SK-N-SH treated with all-trans-retinoic acid at 6 μM for 48 hours (cell line): ENCODE data around the gene DLG1.

Source experiments
- ATAC-seq: fragments of 200-7000 bp; cut with Tn5 transposase; 3 replicates; pipeline ENCODE4 v1.9.1; 2020; ENCODE audit warnings: mild to moderate bottlenecking, moderate library complexity
- ARNTL ChIP-seq: fragments of 450-650 bp; formaldehyde crosslinking; IDR thresholded peaks from 2 replicates; pipeline ENCODE4 v1.5.0; 2020; ENCODE audit warnings: low read depth, mild to moderate bottlenecking, moderate library complexity, borderline replicate concordance
- CSDC2 ChIP-seq: fragments of 250-450 bp; sonication (Bioruptor Pico); IDR thresholded peaks from 2 replicates; pipeline ENCODE4 v1.5.0; 2020; ENCODE audit warnings: mild to moderate bottlenecking, moderate library complexity
- CSRNP3 ChIP-seq: fragments of 250-450 bp; sonication (Bioruptor Pico); IDR thresholded peaks from 2 replicates; pipeline ENCODE4 v1.5.1; 2021; ENCODE audit warnings: mild to moderate bottlenecking, moderate library complexity
- ESRRG ChIP-seq: fragments of 250-450 bp; sonication (Bioruptor Pico); IDR thresholded peaks from 2 replicates; pipeline ENCODE4 v1.6.1; 2021; ENCODE audit warnings: mild to moderate bottlenecking
- GLIS3 ChIP-seq: fragments of 250-450 bp; sonication (Bioruptor Pico); IDR thresholded peaks from 2 replicates; pipeline ENCODE4 v1.5.0; 2020; ENCODE audit warnings: mild to moderate bottlenecking, moderate library complexity
- ISL1 ChIP-seq: fragments of 250-450 bp; sonication (Bioruptor Pico); IDR thresholded peaks from 2 replicates; pipeline ENCODE4 v2.1.2; 2022; ENCODE audit warnings: mild to moderate bottlenecking, moderate library complexity
- OSR1 ChIP-seq: fragments of 250-450 bp; sonication (Bioruptor Pico); IDR thresholded peaks from 2 replicates; pipeline ENCODE4 v1.8.0; 2022; ENCODE audit warnings: moderate library complexity, mild to moderate bottlenecking, inconsistent platforms
- PATZ1 ChIP-seq: fragments of 250-450 bp; sonication (Bioruptor Pico); IDR thresholded peaks from 2 replicates; pipeline ENCODE4 v1.8.0; 2020; ENCODE audit warnings: mild to moderate bottlenecking, moderate library complexity, borderline replicate concordance
- POU6F1 ChIP-seq: fragments of 250-450 bp; sonication (Bioruptor Pico); IDR thresholded peaks from 2 replicates; pipeline ENCODE4 v1.8.0; 2021; ENCODE audit warnings: low read depth, mild to moderate bottlenecking, moderate library complexity, borderline replicate concordance
- PPARA ChIP-seq: fragments of 250-450 bp; sonication (Bioruptor Pico); IDR thresholded peaks from 2 replicates; pipeline ENCODE4 v1.5.0; 2020; ENCODE audit warnings: mild to moderate bottlenecking, borderline replicate concordance
- RARB ChIP-seq: fragments of 250-450 bp; sonication (Bioruptor Pico); IDR thresholded peaks from 2 replicates; pipeline ENCODE4 v1.8.0; 2021; ENCODE audit warnings: mild to moderate bottlenecking, moderate library complexity
- SNAI2 ChIP-seq: fragments of 250-450 bp; sonication (Bioruptor Pico); IDR thresholded peaks from 2 replicates; pipeline ENCODE4 v1.5.0; 2020; ENCODE audit warnings: mild to moderate bottlenecking, moderate library complexity
- TCF4 ChIP-seq: fragments of 250-450 bp; sonication (Bioruptor Pico); IDR thresholded peaks from 2 replicates; pipeline ENCODE4 v1.8.0; 2021; ENCODE audit warnings: mild to moderate bottlenecking, moderate library complexity, borderline replicate concordance
- TOX ChIP-seq: fragments of 250-450 bp; sonication (Bioruptor Pico); IDR thresholded peaks from 2 replicates; pipeline ENCODE4 v1.8.0; 2021; ENCODE audit warnings: mild to moderate bottlenecking, moderate library complexity, borderline replicate concordance
- TSHZ2 ChIP-seq: fragments of 250-450 bp; sonication (Bioruptor Pico); IDR thresholded peaks from 2 replicates; pipeline ENCODE4 v1.5.0; 2020; ENCODE audit warnings: mild to moderate bottlenecking, moderate library complexity
- ZFP3 ChIP-seq: fragments of 250-450 bp; sonication (Bioruptor Pico); IDR thresholded peaks from 2 replicates; pipeline ENCODE4 v1.5.0; 2020; ENCODE audit warnings: mild to moderate bottlenecking, moderate library complexity
- ZFP30 ChIP-seq: fragments of 450-650 bp; formaldehyde crosslinking; IDR thresholded peaks from 2 replicates; pipeline ENCODE4 v1.5.0; 2022; ENCODE audit warnings: mild to moderate bottlenecking, moderate library complexity
- ZNF565 ChIP-seq: fragments of 450-650 bp; formaldehyde crosslinking; conservative IDR thresholded peaks from 2 replicates; pipeline ENCODE4 v1.5.0; 2020; ENCODE audit warnings: low read depth, mild to moderate bottlenecking, moderate library complexity
- ZNF70 ChIP-seq: fragments of 450-650 bp; formaldehyde crosslinking; IDR thresholded peaks from 2 replicates; pipeline ENCODE4 v1.5.0; 2020; ENCODE audit warnings: mild to moderate bottlenecking, moderate library complexity
- ZNF8 ChIP-seq: fragments of 450-650 bp; formaldehyde crosslinking; IDR thresholded peaks from 2 replicates; pipeline ENCODE4 v1.5.0; 2020; ENCODE audit warnings: mild to moderate bottlenecking, moderate library complexity

The DLG1 gene

GRCh38 chr3:197030379-197031314, 267.8 kb downstream of the DLG1 start:
- TF ChIP-seq PATZ1 (no peak), ZNF70 (CRISPR knock-in tag) (no peak), TOX (CRISPR knock-in tag) (no peak), POU6F1 (no peak), CSDC2 (CRISPR knock-in tag) (no peak), GLIS3 (CRISPR knock-in tag) (no peak; the same call in 1 of the 2 replicates), SNAI2 (CRISPR knock-in tag) (no peak), ZNF565 (CRISPR knock-in tag) (no peak), PPARA (CRISPR knock-in tag) (no peak), ARNTL (CRISPR knock-in tag) (no peak), CSRNP3 (CRISPR knock-in tag) (no peak), TCF4 (CRISPR knock-in tag) (no peak), ISL1 (CRISPR knock-in tag) (no peak), ESRRG (CRISPR knock-in tag) (no peak), ZNF8 (CRISPR knock-in tag) (no peak)
- no peak for ATAC-seq

GRCh38 chr3:197029511-197030167, 268.8 kb downstream of the DLG1 start, which contains the start of gene MELTF:
Gene MELTF (minus strand): TSS chr3:197029817. CDS start chr3:197029702, 115 bp downstream.
- TF ChIP-seq ZNF70 (CRISPR knock-in tag): peak; percentile 75
- no peak for TF ChIP-seq ARNTL (CRISPR knock-in tag)
- TF ChIP-seq TSHZ2 (CRISPR knock-in tag): 0 out of 2 replicates have a peak, but pooled peaks have one; percentile 28
- peak; percentile 72; the same call in 1 of the 2 replicates for TF ChIP-seq GLIS3 (CRISPR knock-in tag)
- no peak for TF ChIP-seq SNAI2 (CRISPR knock-in tag)
- TF ChIP-seq OSR1: no peak
- TF ChIP-seq ESRRG (CRISPR knock-in tag): no peak
- no peak for TF ChIP-seq ZNF8 (CRISPR knock-in tag)
- TF ChIP-seq ZFP3 (CRISPR knock-in tag): no peak
- ATAC-seq: peak; percentile 77

GRCh38 chr3:197028728-197029510, 269.5 kb downstream of the DLG1 start:
- ATAC-seq: no peak; the same call in 2 of the 3 replicates

More at GRCh38 chr3:197028728-197029510, 269.5 kb downstream of the DLG1 start:
- TF ChIP-seq PATZ1 (no peak; the same call in 1 of the 2 replicates), ZFP30 (CRISPR knock-in tag) (no peak), RARB (CRISPR knock-in tag) (no peak), ZFP3 (CRISPR knock-in tag) (peak; percentile 82; the same call in 1 of the 2 replicates), CSRNP3 (CRISPR knock-in tag) (no peak), OSR1 (no peak), POU6F1 (no peak), ZNF565 (CRISPR knock-in tag) (no peak), ZNF8 (CRISPR knock-in tag) (no peak)
